BE2C (cell line): ENCODE measurements around the gene RNASET2.
"Not testable (repeated sequence)": the region's sequence is repeated elsewhere in the genome, so short reads cannot be mapped to it uniquely, and the experiment has no call there.

Experiments
- DNase-seq: peaks from one replicate; pipeline ENCODE4 v3.0.0-alpha.2; 2020
- H3K27me3 ChIP-seq: fragments of 250-450 bp; sonication (Bioruptor Pico); 2 replicates; pipeline ENCODE4 v1.5.1; 2020; ENCODE audit warnings: mild to moderate bottlenecking
- H3K36me3 ChIP-seq: fragments of 250-450 bp; sonication (Bioruptor Pico); 2 replicates; pipeline ENCODE4 v1.5.1; 2020; ENCODE audit warnings: mild to moderate bottlenecking
- H3K4me1 ChIP-seq: fragments of 250-450 bp; sonication (Bioruptor Pico); 2 replicates; pipeline ENCODE4 v1.5.1; 2020
- H3K4me3 ChIP-seq: 2 replicates; pipeline ENCODE4 v1.5.1; 2011; ENCODE audit warnings: low read depth, low read length
- H3K9me3 ChIP-seq: fragments of 250-450 bp; sonication (Bioruptor Pico); 2 replicates; pipeline ENCODE4 v1.5.1; 2020
- CTCF ChIP-seq: IDR thresholded peaks from 2 replicates; pipeline ENCODE4 v1.5.1; 2012; ENCODE audit warnings: mild to moderate bottlenecking, low read depth, low read length

RNASET2 gene

GRCh38 chr6:166924531-166924930 lies 31.8 kb downstream of the RNASET2 start:
- Histone ChIP-seq H3K36me3 (no peaks in the 10 kb centered on the region), H3K27me3 (no peaks in the 10 kb centered on the region), H3K9me3 (no peaks in the 10 kb centered on the region), H3K4me3 (no peak overlapping the region), H3K4me1 (peaks cover 17% of the 10 kb centered on the region)
- no peak for TF ChIP-seq CTCF
- DNase-seq: no peak

- Histone ChIP-seq H3K4me1 (peaks cover 9% of the 10 kb centered on the region), H3K9me3 (no peaks in the 10 kb centered on the region), H3K27me3 (no peaks in the 10 kb centered on the region), H3K4me3 (no peak overlapping the region), H3K36me3 (no peaks in the 10 kb centered on the region)
- DNase-seq: no peak
- TF ChIP-seq CTCF: no peak
Observed at GRCh38 chr6:166922937-166923336, 33.4 kb downstream of the RNASET2 start.

- Histone ChIP-seq H3K4me1 (no peaks in the 10 kb centered on the region), H3K4me3 (no peak overlapping the region), H3K36me3 (no peaks in the 10 kb centered on the region), H3K27me3 (no peaks in the 10 kb centered on the region), H3K9me3 (no peaks in the 10 kb centered on the region)
- TF ChIP-seq CTCF: no peak
- DNase-seq: no peak
Observed at GRCh38 chr6:166921570-166921969, 34.8 kb downstream of the RNASET2 start.

- no peak for DNase-seq
- H3K9me3 ChIP-seq: no peaks in the 10 kb centered on the region
- no peak for TF ChIP-seq CTCF
- H3K36me3 ChIP-seq: no peaks in the 10 kb centered on the region
- H3K4me1 ChIP-seq: peaks cover 2% of the 10 kb centered on the region; the same call in 1 of the 2 replicates
- no peak overlapping the region for H3K4me3 ChIP-seq
- H3K27me3 ChIP-seq: no peaks in the 10 kb centered on the region
Observed at GRCh38 chr6:166916824-166917223, 39.5 kb downstream of the RNASET2 start.

GRCh38 chr6:166915484-166915883 lies 40.9 kb downstream of the RNASET2 start:
- not testable (repeated sequence) for H3K4me1 ChIP-seq, H3K4me3 ChIP-seq, DNase-seq, H3K9me3 ChIP-seq, H3K36me3 ChIP-seq, H3K27me3 ChIP-seq

- H3K27me3 ChIP-seq, H3K36me3 ChIP-seq, DNase-seq, H3K9me3 ChIP-seq, H3K4me1 ChIP-seq, H3K4me3 ChIP-seq: not testable (repeated sequence)
Observed at GRCh38 chr6:166914952-166915351, 41.4 kb downstream of the RNASET2 start.

- no peak overlapping the region for H3K4me3 ChIP-seq
- H3K27me3 ChIP-seq: no peaks in the 10 kb centered on the region
- H3K9me3 ChIP-seq: no peaks in the 10 kb centered on the region
- peaks cover 2% of the 10 kb centered on the region; the same call in 1 of the 2 replicates for H3K4me1 ChIP-seq
- H3K36me3 ChIP-seq: no peaks in the 10 kb centered on the region
- DNase-seq: no peak
- no peak for TF ChIP-seq CTCF
Observed at GRCh38 chr6:166911248-166911677, 45.1 kb downstream of the RNASET2 start.
